HG02763 (cell line): ENCODE measurements around the gene ORC3.
"Not testable (repeated sequence)": the region's sequence is repeated elsewhere in the genome, so short reads cannot be mapped to it uniquely, and the experiment has no call there.

Source experiments
- ATAC-seq: cut with Tn5 transposase; IDR thresholded peaks from one replicate; pipeline ENCODE4 v1.9.1; 2021; ENCODE audit warnings: mild to moderate bottlenecking, moderate library complexity; ENCODE audit not compliant: unreplicated experiment

ORC3 gene

GRCh38 chr6:87590990-87591389, 1.1 kb downstream of the ORC3 start:
- ATAC-seq: no peak

GRCh38 chr6:87600576-87600975, 10.6 kb downstream of the ORC3 start:
- ATAC-seq: no peak

DNA sequence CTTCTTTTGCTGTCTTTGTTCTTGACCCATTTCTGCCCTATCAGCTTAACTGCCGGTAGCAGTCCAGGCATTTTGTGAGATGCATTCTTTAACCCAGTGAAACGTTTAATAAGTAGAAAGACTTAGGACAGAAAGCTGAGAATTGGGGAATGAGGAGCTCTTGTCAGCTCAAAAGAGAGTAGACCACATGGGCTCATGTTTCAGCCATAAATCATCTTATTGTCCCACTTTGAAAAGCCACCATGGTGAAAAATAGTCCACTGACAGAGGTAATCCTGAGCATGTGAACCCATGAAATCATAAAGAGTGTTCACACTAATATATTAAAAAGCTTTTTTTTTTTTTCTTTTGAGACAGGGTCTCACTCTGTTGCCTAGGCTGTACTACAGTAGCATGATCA, 16.3 kb downstream of the ORC3 start:
- no peak for ATAC-seq

DNA sequence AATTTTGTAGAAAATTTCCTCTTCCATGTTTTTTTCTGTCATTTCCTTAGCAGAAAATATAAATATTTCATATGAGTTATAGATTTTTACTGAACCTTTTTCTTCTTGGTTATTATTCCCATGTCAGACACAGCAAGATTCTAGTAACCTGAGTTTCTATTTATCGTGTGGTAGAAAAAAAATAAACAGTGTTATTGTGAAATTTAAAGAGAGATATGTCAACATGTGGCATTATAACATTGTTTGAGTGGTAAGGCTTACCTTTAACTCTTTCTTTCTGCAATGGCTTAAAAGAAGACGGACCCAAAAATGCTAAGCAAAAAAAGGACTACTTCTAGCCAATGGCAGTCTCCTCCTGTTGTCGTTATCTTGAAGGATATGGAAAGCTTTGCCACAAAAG, 18.9 kb downstream of the ORC3 start:
- ATAC-seq: no peak

GRCh38 chr6:87613018-87613417, 23.1 kb downstream of the ORC3 start:
- not testable (repeated sequence) for ATAC-seq

GRCh38 chr6:87617405-87617804, 27.5 kb downstream of the ORC3 start:
- ATAC-seq: no peak

- no peak for ATAC-seq
Measured at GRCh38 chr6:87618531-87618930, 28.6 kb downstream of the ORC3 start.

DNA sequence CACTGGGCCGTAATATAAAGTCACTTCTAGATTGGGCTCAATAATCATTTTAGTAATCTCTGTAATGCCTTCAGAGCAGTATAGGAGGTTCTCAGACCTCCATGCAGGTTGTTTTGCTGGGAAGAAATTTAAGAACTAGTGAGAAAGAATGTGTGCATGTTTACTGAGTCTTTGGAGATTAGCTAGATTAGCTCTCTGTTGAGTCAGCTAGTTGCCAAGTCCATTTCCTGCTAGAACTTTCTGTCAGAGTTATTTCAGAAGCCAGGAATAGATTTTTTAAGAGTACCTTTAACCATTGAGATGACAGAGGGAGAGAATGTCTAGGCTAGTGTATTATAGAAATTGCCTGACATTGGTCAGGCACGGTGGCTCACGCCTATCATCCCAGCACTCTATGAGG, 33.3 kb downstream of the ORC3 start:
- ATAC-seq: no peak

GRCh38 chr6:87628424-87628823, 38.5 kb downstream of the ORC3 start:
- no peak for ATAC-seq

DNA sequence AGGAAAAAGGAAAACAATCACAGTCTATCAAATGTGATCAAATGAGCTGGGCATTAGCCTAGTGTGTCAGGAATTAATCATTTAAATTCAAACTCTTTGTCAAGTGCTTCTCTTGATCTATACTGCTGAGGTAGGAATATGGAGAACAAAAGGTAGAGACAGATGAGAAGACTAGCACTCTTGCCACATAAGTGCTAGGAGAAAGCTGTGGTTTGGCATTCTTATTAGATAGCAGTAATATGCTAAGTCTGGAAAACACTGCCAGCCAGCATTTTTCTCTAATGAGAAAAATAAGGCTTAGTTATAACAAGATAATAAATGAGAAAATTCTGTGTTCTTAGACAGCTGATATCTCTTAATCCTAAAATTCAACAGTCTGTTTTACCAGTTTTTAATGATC, 38.9 kb downstream of the ORC3 start:
- no peak for ATAC-seq

DNA sequence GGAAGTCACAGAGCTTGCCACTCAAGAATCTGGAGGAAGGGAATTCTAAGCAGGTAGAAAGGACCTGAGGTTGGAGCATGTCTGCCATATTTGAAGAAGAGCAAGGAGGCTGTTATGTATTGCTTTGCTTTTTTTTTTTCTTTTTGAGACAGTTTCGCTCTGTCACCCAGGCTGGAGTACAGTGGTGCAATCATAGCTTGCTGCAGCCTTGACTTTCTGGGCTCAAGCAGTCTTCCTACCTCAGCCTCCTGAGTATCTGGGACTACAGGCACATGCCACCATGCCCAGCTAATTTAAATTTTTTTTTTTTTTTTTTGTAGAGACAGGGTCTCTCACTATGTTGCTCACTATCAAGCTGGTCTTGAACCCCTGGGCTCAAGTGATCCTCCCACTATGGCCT, 40.8 kb downstream of the ORC3 start:
- no peak for ATAC-seq

GRCh38 chr6:87633851-87634250, 43.9 kb downstream of the ORC3 start:
- ATAC-seq: no peak

GRCh38 chr6:87636315-87636714, 46.4 kb downstream of the ORC3 start:
- ATAC-seq: no peak

DNA sequence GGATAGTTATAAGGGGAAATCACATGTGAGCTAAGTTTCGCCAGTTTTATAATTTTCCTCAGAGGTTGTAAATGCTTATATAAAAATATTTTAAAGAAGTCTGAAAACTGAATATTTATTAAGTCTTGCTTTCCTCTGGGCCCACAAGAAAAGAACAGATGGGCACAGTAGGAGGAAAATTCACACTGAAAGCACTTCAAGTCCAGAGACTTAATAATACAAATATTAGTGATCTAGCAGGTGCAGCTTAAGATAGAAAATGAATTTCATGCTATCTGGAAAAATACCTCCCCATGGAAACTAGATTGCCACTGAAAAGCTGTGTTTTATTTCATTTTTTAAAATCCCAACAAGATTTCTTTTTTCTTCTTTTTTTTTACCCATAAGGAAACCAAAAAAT, 47.2 kb downstream of the ORC3 start:
- ATAC-seq: no peak

DNA sequence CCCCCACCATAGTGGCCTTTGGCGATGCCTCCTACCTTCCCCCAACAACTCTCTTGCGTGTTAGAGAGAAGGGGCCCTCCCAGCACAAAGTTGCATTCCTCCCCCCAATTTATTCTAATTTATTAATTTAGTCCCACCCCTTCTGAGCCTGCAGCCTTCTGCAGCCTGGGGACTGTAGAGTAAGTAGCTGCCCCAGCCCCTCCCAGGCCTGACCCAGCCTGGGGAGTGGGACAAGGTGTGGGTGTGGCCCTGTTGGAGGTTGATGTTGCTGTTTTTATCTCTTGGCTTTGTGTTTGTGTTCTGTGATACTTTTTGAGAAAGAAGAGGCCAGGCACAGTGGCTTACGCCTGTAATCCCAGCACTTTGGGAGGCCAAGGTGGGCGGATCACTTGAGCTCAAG, 49.4 kb downstream of the ORC3 start:
- ATAC-seq: no peak

DNA sequence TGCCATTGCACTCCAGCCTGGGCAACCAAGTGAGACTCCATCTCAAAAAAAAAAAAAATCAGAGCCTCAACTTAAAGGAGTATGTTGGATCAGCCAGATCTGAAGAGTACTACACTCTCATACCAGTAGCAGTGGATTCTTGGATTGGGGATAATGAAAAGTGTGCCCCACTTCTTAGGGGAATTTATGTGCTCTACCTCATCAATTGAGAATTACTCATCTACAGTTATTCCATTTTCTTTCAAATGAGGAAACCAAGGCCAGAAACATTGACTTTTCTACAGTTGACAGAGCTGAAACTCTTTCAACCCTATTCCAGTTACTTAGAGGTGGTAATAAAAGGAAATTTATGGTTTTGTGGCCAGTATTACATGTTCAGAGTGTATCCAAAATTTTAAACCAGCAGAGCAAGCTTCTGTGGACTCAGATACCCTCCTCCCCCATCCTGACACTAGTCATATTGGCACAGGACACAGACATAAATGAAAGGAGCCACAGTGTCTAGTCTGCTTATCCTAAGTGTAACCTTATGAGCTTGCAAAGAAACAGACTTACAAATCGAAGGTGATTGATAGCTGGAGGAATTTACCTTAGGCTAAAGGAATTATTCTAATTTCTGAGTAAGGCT, 51.2 kb downstream of the ORC3 start:
- ATAC-seq: no peak

DNA sequence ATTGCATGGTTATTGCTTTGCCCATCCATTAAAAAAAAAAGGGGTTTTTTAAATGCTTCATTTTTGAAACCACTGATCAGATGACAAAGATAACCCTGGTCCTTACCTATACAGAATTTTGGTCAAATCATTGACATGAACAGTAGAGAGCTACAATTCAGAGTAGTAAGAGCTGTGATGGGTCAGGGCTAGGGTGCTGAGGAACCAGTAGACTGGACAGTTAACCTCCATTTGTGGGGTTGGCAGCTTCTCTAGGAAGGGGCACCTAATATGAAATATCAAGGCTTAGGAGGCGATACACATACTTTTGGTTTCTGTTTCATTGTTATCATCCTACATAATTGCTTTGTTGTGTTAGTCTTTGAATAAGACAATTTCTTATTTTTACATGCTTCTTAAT, 55.1 kb downstream of the ORC3 start:
- no peak for ATAC-seq

DNA sequence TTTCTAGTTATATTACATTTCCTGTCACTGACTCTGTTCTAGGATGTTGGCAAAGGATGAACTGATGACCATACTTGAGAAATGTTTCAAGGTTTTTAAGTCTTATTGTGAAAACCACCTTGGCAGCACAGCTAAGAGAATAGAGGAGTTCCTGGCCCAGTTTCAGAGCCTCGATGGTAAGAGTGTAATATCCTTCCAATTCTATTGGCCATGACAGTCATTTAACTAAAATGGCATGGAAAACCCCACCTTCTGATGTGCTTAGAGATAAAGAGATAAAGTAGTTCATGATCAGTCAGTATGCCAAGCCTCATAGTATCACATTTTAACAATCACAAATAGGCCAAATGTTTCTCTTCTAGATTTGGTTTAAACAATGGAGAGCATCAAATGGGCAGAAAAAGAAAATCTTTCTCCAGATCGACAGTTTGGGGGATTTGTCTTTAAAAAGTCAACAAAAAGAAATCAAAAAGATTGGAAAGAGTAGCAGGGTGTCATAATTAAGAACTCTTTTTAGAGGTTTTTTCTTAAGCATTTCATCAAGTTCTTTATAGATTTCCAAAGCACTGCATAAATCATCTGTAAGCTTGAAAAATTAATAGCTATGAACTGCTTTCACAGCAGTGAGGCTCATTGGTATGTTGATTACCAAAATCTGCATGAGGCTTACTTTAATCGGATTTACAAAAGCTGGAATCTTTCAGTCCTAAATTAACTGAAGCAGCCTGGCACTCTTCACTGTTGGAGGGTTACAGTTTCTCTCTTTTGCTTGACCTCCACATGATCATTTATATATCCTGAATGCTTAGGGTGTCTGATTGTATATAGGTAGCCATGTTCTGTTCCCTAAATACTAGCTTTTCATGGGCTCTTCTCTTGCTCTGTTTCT, 63.4 kb downstream of the ORC3 start:
- ATAC-seq: no peak

- no peak for ATAC-seq
Measured at GRCh38 chr6:87654122-87654521, 64.2 kb downstream of the ORC3 start.

GRCh38 chr6:87654875-87655454, 65.0 kb downstream of the ORC3 start:
- ATAC-seq: no peak

GRCh38 chr6:87655824-87656223, 65.9 kb downstream of the ORC3 start:
- no peak for ATAC-seq

DNA sequence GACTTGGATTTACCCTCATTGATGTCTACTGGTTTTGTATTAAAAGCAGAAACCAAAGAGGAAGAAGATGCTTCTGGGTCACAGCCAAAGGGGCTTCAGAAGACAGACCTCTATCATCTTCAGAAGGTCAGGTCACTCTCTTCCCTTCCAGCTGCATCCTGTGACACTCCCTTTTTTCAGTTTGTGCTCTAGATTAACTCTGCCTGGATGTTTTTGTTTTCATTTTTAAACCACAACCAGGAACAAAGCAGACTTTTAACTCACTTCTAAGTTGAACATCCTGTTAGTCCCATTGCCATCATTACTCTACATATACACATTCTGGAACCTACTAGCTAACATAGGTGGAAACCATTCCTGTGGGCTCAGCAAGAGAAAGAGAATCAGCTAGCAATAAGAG, 66.9 kb downstream of the ORC3 start:
- ATAC-seq: no peak
